ENCODE results near the gene BATF.
A peak's percentile ranks its signal among the peaks of the same experiment; 100 is the strongest.

Gene BATF

GRCh38 chr14:75535164-75535898 is 13.1 kb downstream of the BATF start:
- no peak for DNase-seq (ENCODE audit: low read depth)

GRCh38 chr14:75537071-75537470 is 14.8 kb downstream of the BATF start:
- no peak for DNase-seq (ENCODE audit: low read depth)

- DNase-seq (ENCODE audit: low read depth), result no peak
These were observed 16.9 kb downstream of the BATF start for GRCh38 chr14:75539162-75539560.

- peak; percentile 48 for DNase-seq (ENCODE audit: low read depth)
These were observed 17.6 kb downstream of the BATF start for GRCh38 chr14:75539561-75540478.

GRCh38 chr14:75540479-75540851 is 18.2 kb downstream of the BATF start:
- DNase-seq (ENCODE audit: low read depth), result no peak

GRCh38 chr14:75542588-75543091 is 20.4 kb downstream of the BATF start:
- peak; percentile 77 for DNase-seq (ENCODE audit: low read depth)

- DNase-seq (ENCODE audit: low read depth), result no peak
These were observed 21.0 kb downstream of the BATF start for GRCh38 chr14:75543253-75543652.

- no peak for DNase-seq (ENCODE audit: low read depth)
These were observed 21.5 kb downstream of the BATF start for GRCh38 chr14:75543786-75544185.

- DNase-seq (ENCODE audit: low read depth), result no peak
These were observed 23.6 kb downstream of the BATF start for GRCh38 chr14:75545907-75546306.

GRCh38 chr14:75547552-75548250 is 25.4 kb downstream of the BATF start:
- no peak for DNase-seq (ENCODE audit: low read depth)

- DNase-seq (ENCODE audit: low read depth), result no peak
These were observed 26.3 kb downstream of the BATF start for GRCh38 chr14:75548544-75548943.

- no peak for DNase-seq (ENCODE audit: low read depth)
These were observed 26.9 kb downstream of the BATF start for GRCh38 chr14:75549169-75549568.

- DNase-seq (ENCODE audit: low read depth), result no peak
These were observed 28.8 kb downstream of the BATF start for GRCh38 chr14:75551021-75551420.

GRCh38 chr14:75553157-75553556 is 30.9 kb downstream of the BATF start:
- DNase-seq (ENCODE audit: low read depth), result no peak

GRCh38 chr14:75553761-75554364 is 31.6 kb downstream of the BATF start:
- no peak for DNase-seq (ENCODE audit: low read depth)

GRCh38 chr14:75554482-75554881 is 32.2 kb downstream of the BATF start:
- DNase-seq (ENCODE audit: low read depth), result no peak

- DNase-seq (ENCODE audit: low read depth), result no peak
These were observed 36.2 kb downstream of the BATF start for GRCh38 chr14:75558440-75558839.

GRCh38 chr14:75559045-75559444 is 36.8 kb downstream of the BATF start:
- DNase-seq (ENCODE audit: low read depth), result no peak

GRCh38 chr14:75559451-75560222 is 37.4 kb downstream of the BATF start:
- peak; percentile 58 for DNase-seq (ENCODE audit: low read depth)

GRCh38 chr14:75561013-75561432 is 38.8 kb downstream of the BATF start:
- no peak for DNase-seq (ENCODE audit: low read depth)

GRCh38 chr14:75562089-75562488 is 39.8 kb downstream of the BATF start:
- DNase-seq (ENCODE audit: low read depth), result peak; percentile 65

Measured in activated T-helper 9 cell treated with anti-CD3 and anti-CD28 coated beads, Interleukin-2, amount 50 U/mL, for 16 hours (primary cell).